Measurements from ENCODE around the gene UBR2. TPM values are rescaled to one million over a fixed set of nuclear protein-coding genes. Genes with fewer than 3 reads are reported as not detected.
"Not testable (repeated sequence)": the region's sequence is repeated elsewhere in the genome, so short reads cannot be mapped to it uniquely, and the experiment has no call there.

UBR2 gene
- total RNA-seq, 1 donor from 2014 or later: 39.6 TPM

GRCh38 chr6:42729731-42730130, 165.9 kb downstream of the UBR2 start:
- Histone ChIP-seq H3K27me3 (ENCODE audit: low read depth) (no peaks in the 10 kb centered on the region), H3K4me1 (peaks cover 15% of the 10 kb centered on the region), H3K9me3 (no peaks in the 10 kb centered on the region), H3K27ac (no peak overlapping the region), H3K4me3 (no peak overlapping the region), H3K36me3 (no peaks in the 10 kb centered on the region)
- TF ChIP-seq CTCF (IDR thresholded peaks at IDR 0.05): no peak
- intact Hi-C loops (cut with DNase I): no loop called here
- ATAC-seq (no peak), DNase-seq (no peak)

- ATAC-seq (peak; percentile 41 to 71), DNase-seq (peak; percentile 56)
- H3K4me1 ChIP-seq; H3K9me3 ChIP-seq; intact Hi-C loops (cut with DNase I); H3K36me3 ChIP-seq; H3K27ac ChIP-seq; H3K27me3 ChIP-seq (ENCODE audit: low read depth); H3K4me3 ChIP-seq: not testable (repeated sequence)
These were observed 170.1 kb downstream of the UBR2 start for GRCh38 chr6:42733867-42734481.

GRCh38 chr6:42735976-42736375, 172.1 kb downstream of the UBR2 start:
- intact Hi-C loops (cut with DNase I): no loop called here
- Histone ChIP-seq H3K27ac (no peak overlapping the region), H3K36me3 (no peaks in the 10 kb centered on the region), H3K4me3 (no peak overlapping the region), H3K27me3 (ENCODE audit: low read depth) (no peaks in the 10 kb centered on the region), H3K9me3 (no peaks in the 10 kb centered on the region), H3K4me1 (no peaks in the 10 kb centered on the region)
- TF ChIP-seq CTCF (IDR thresholded peaks at IDR 0.05): no peak
- DNase-seq (no peak), ATAC-seq (no peak)

- ATAC-seq: no peak
These were observed 176.9 kb downstream of the UBR2 start for GRCh38 chr6:42740725-42741124.

GRCh38 chr6:42742116-42742894, 178.5 kb downstream of the UBR2 start:
- Histone ChIP-seq H3K27ac (no peak overlapping the region), H3K4me1 (peaks cover 17% of the 10 kb centered on the region), H3K27me3 (ENCODE audit: low read depth) (no peaks in the 10 kb centered on the region), H3K9me3 (no peaks in the 10 kb centered on the region), H3K36me3 (no peaks in the 10 kb centered on the region), H3K4me3 (no peak overlapping the region)
- intact Hi-C loops (cut with DNase I): no loop called here
- DNase-seq: no peak
- no peak for ATAC-seq
- no peak for TF ChIP-seq CTCF (IDR thresholded peaks at IDR 0.05)

More at GRCh38 chr6:42740725-42741124, 176.9 kb downstream of the UBR2 start:
- no peaks in the 10 kb centered on the region for H3K27me3 ChIP-seq (ENCODE audit: low read depth)
- no peak for DNase-seq
- no peaks in the 10 kb centered on the region for H3K36me3 ChIP-seq
- H3K4me3 ChIP-seq: no peak overlapping the region
- intact Hi-C loops (cut with DNase I): no loop called here
- H3K9me3 ChIP-seq: no peaks in the 10 kb centered on the region
- H3K4me1 ChIP-seq: peaks cover 17% of the 10 kb centered on the region
- TF ChIP-seq CTCF (IDR thresholded peaks at IDR 0.05): no peak
- H3K27ac ChIP-seq: no peak overlapping the region

Other genes starting within 250 kb of the UBR2 start
- gene TRERF1, start 112.1 kb upstream of the UBR2 start, total RNA-seq: 5.6 TPM
- 0.68 TPM for gene PRPH2, start 158.6 kb downstream of the UBR2 start, total RNA-seq
- gene TBCC, start 182.1 kb downstream of the UBR2 start, total RNA-seq: 19.3 TPM
- 20.7 TPM for gene BICRAL, start 218.0 kb downstream of the UBR2 start, total RNA-seq